Ascending aorta (tissue), 2 donors: ENCODE results near the gene PCNX2. TPM values are rescaled to one million over a fixed set of nuclear protein-coding genes. Genes with fewer than 3 reads are reported as not detected.

Experiments used
- DNase-seq, 2 donors: peaks; one replicate each; pipeline ENCODE4 v3.0.0-alpha.2; 2019; ENCODE audit warnings: low spot score in 2 of 2
- H3K27ac ChIP-seq, 2 donors: fragments of 200-600 bp; sonication (generic); one replicate each; pipeline ENCODE4 v1.5.1; 2016 to 2017; ENCODE audit warnings: mild to moderate bottlenecking in 1 of 2
- H3K27me3 ChIP-seq: fragments of 200-600 bp; sonication (generic); one replicate; pipeline ENCODE4 v1.5.1; 2017
- H3K36me3 ChIP-seq, 2 donors: fragments of 200-600 bp; sonication (generic); one replicate each; pipeline ENCODE4 v1.5.1; 2016
- H3K4me1 ChIP-seq, 2 donors: fragments of 200-600 bp; sonication (generic); one replicate each; pipeline ENCODE4 v1.5.1; 2016 to 2017; ENCODE audit warnings: mild to moderate bottlenecking in 1 of 2
- H3K4me3 ChIP-seq, 2 donors: fragments of 200-600 bp; sonication (generic); one replicate each; pipeline ENCODE4 v1.5.1; 2016 to 2017; ENCODE audit warnings: mild to moderate bottlenecking in 1 of 2
- H3K9me3 ChIP-seq, 2 donors: fragments of 200-600 bp; sonication (generic); one replicate each; pipeline ENCODE4 v1.5.1; 2016
- CTCF ChIP-seq, 3 experiments: fragments of 200-600 bp in 2 of 3; fragments of 450-650 bp in 1 of 3; sonication (generic) in 2 of 3; IDR thresholded peaks; one replicate each; pipeline ENCODE4 v1.5.1; 2016 to 2019; ENCODE audit warnings: antibody characterized with exemption in 3 of 3, mild to moderate bottlenecking in 1 of 3, moderate library complexity in 1 of 3
- intact Hi-C: fragments of 100-400 bp; cut with DNase I; formaldehyde crosslinking; loops from one replicate; pipeline ENCODE4 v1.15.1; 2023
- total RNA-seq: library from RNA; depleted of rRNA; stranded (reverse); fragments of >200 nt; gene quantifications from one replicate; pipeline ENCODE4 v1.1.0, GENCODE V29; 2016

Gene PCNX2
- total RNA-seq, 1 donor from 2014 or later, result 13.6 TPM

- Histone ChIP-seq H3K27ac (no peak overlapping the region), H3K9me3 (no peaks in the 10 kb centered on the region), H3K4me1 (no peaks in the 10 kb centered on the region), H3K36me3 (peaks cover 0 to 10% of the 10 kb centered on the region in 2 donors), H3K4me3 (no peak overlapping the region), H3K27me3 (no peaks in the 10 kb centered on the region)
- no peak for TF ChIP-seq CTCF (IDR thresholded peaks at IDR 0.05)
- intact Hi-C loops, result no loop called here
- DNase-seq, result no peak
Observed at GRCh38 chr1:232991238-232991637, 304.3 kb downstream of the PCNX2 start.

GRCh38 chr1:232990176-232991128, 305.1 kb downstream of the PCNX2 start:
- Histone ChIP-seq H3K36me3 (peaks cover 0 to 10% of the 10 kb centered on the region in 2 donors), H3K9me3 (no peaks in the 10 kb centered on the region), H3K27ac (no peak overlapping the region), H3K27me3 (no peaks in the 10 kb centered on the region), H3K4me1 (no peaks in the 10 kb centered on the region), H3K4me3 (no peak overlapping the region)
- no peak for DNase-seq
- intact Hi-C loops, result no loop called here
- TF ChIP-seq CTCF (IDR thresholded peaks at IDR 0.05), result no peak

- Histone ChIP-seq H3K27me3 (no peaks in the 10 kb centered on the region), H3K36me3 (peaks cover 0 to 1% of the 10 kb centered on the region in 2 donors), H3K4me1 (no peaks in the 10 kb centered on the region), H3K4me3 (no peak overlapping the region), H3K9me3 (no peaks in the 10 kb centered on the region), H3K27ac (no peak overlapping the region)
- TF ChIP-seq CTCF (IDR thresholded peaks at IDR 0.05), result no peak
- intact Hi-C loops, result no loop called here
- no peak for DNase-seq
Observed at GRCh38 chr1:232988572-232989040, 306.9 kb downstream of the PCNX2 start.

GRCh38 chr1:232987774-232988140, 307.8 kb downstream of the PCNX2 start:
- no peak overlapping the region for H3K4me3 ChIP-seq
- intact Hi-C loops, result no loop called here
- no peaks in the 10 kb centered on the region for H3K4me1 ChIP-seq
- H3K36me3 ChIP-seq, result no peaks in the 10 kb centered on the region
- no peak for DNase-seq
- no peaks in the 10 kb centered on the region for H3K27me3 ChIP-seq
- H3K27ac ChIP-seq, result no peak overlapping the region
- no peaks in the 10 kb centered on the region for H3K9me3 ChIP-seq
- TF ChIP-seq CTCF (IDR thresholded peaks at IDR 0.05), result no peak

GRCh38 chr1:232987046-232987773, 308.3 kb downstream of the PCNX2 start:
- H3K27me3 ChIP-seq, result no peaks in the 10 kb centered on the region
- no peak overlapping the region for H3K27ac ChIP-seq
- no peak for TF ChIP-seq CTCF (IDR thresholded peaks at IDR 0.05)
- intact Hi-C loops, result no loop called here
- no peak overlapping the region for H3K4me3 ChIP-seq
- no peaks in the 10 kb centered on the region for H3K36me3 ChIP-seq
- no peaks in the 10 kb centered on the region for H3K4me1 ChIP-seq
- H3K9me3 ChIP-seq, result no peaks in the 10 kb centered on the region
- DNase-seq, result no peak
